NCI-H1694 treated with DMSO at 0.1 percent for 48 hours (cell line): ENCODE measurements around the gene PPARA.

ENCODE experiments used
- DNase-seq: peaks from one replicate; lab custom pipeline; 2025; lab: John Stamatoyannopoulos, UW

The PPARA gene

GRCh38 chr22:46274381-46274780, 124.1 kb downstream of the PPARA start:
- DNase-seq, result no peak

- no peak for DNase-seq
Observed at GRCh38 chr22:46275455-46276122, 125.3 kb downstream of the PPARA start.

- no peak for DNase-seq
Observed at GRCh38 chr22:46276563-46276962, 126.2 kb downstream of the PPARA start.

GRCh38 chr22:46278656-46279645, 128.6 kb downstream of the PPARA start:
- no peak for DNase-seq

GRCh38 chr22:46280063-46280817, 129.9 kb downstream of the PPARA start:
- DNase-seq, result no peak

GRCh38 chr22:46280999-46281623, 130.8 kb downstream of the PPARA start:
- no peak for DNase-seq

GRCh38 chr22:46281866-46282678, 131.7 kb downstream of the PPARA start:
- DNase-seq, result no peak

GRCh38 chr22:46286006-46286405, 135.7 kb downstream of the PPARA start:
- DNase-seq, result no peak

GRCh38 chr22:46286941-46287872, 136.9 kb downstream of the PPARA start:
- DNase-seq, result no peak

GRCh38 chr22:46287873-46288751, 137.8 kb downstream of the PPARA start:
- no peak for DNase-seq

- DNase-seq, result no peak
Observed at GRCh38 chr22:46288846-46289243, 138.5 kb downstream of the PPARA start.

GRCh38 chr22:46289244-46289891, 139.0 kb downstream of the PPARA start:
- no peak for DNase-seq

- no peak for DNase-seq
Observed at GRCh38 chr22:46290121-46290842, 140.0 kb downstream of the PPARA start.

GRCh38 chr22:46290843-46291785, 140.8 kb downstream of the PPARA start:
- no peak for DNase-seq

GRCh38 chr22:46292173-46292572, 141.8 kb downstream of the PPARA start:
- no peak for DNase-seq

GRCh38 chr22:46292732-46293131, 142.4 kb downstream of the PPARA start:
- no peak for DNase-seq
